Sigmoid colon (tissue), 7 donors: ENCODE results near the gene TOR1B. TPM values are rescaled to one million over a fixed set of nuclear protein-coding genes. Genes with fewer than 3 reads are reported as not detected.

Experiments used
- DNase-seq: peaks from one replicate; pipeline ENCODE4 v3.0.0-alpha.2; 2019
- H3K27ac ChIP-seq, 4 donors: fragments of 200-600 bp; sonication (generic); one replicate each; pipeline ENCODE4 v1.5.1; 2016 to 2019; ENCODE audit warnings: mild to moderate bottlenecking in 1 of 4
- H3K27me3 ChIP-seq, 3 donors: fragments of 200-600 bp; sonication (generic); one replicate each; pipeline ENCODE4 v1.5.1; 2019; ENCODE audit warnings: mild to moderate bottlenecking in 1 of 3
- H3K36me3 ChIP-seq, 4 donors: fragments of 200-600 bp; sonication (generic); one replicate each; pipeline ENCODE4 v1.5.1; 2016 to 2019
- H3K4me1 ChIP-seq, 4 donors: fragments of 200-600 bp; sonication (generic); one replicate each; pipeline ENCODE4 v1.5.1; 2017 to 2019
- H3K4me3 ChIP-seq, 4 donors: fragments of 200-600 bp; sonication (generic); one replicate each; pipeline ENCODE4 v1.5.1; 2017 to 2019; ENCODE audit warnings: mild to moderate bottlenecking in 2 of 4, moderate library complexity in 1 of 4
- H3K9me3 ChIP-seq, 4 donors: fragments of 200-600 bp in 3 of 4; sonication (generic) in 3 of 4; one replicate each; pipeline versions ENCODE4 v1.5.1 to v1.6.1; 2013 to 2019
- CTCF ChIP-seq, 4 experiments: fragments of 450-650 bp in 3 of 4; fragments of 200-600 bp in 1 of 4; IDR thresholded peaks; one replicate each; pipeline ENCODE4 v1.5.1; 2016 to 2019; ENCODE audit warnings: antibody characterized with exemption in 4 of 4, mild to moderate bottlenecking in 3 of 4, moderate library complexity in 2 of 4
- EP300 ChIP-seq, 4 donors: sonication (generic); formaldehyde crosslinking; IDR thresholded peaks; one replicate each; pipeline ENCODE4 v1.6.1; 2017; ENCODE audit warnings: antibody characterized with exemption in 4 of 4
- POLR2A ChIP-seq, 2 donors: fragments of 450-650 bp; IDR thresholded peaks; one replicate each; pipeline ENCODE4 v1.6.1; 2016; ENCODE audit warnings: antibody characterized with exemption in 2 of 2, mild to moderate bottlenecking in 2 of 2, moderate library complexity in 2 of 2
- POLR2AphosphoS5 ChIP-seq, 4 donors: sonication (generic); formaldehyde crosslinking; IDR thresholded peaks; one replicate each; pipeline ENCODE4 v1.6.1; 2017; ENCODE audit warnings: antibody characterized with exemption in 4 of 4
- WGBS, 2 donors: extraction: QIAGEN DNeasy Blood & Tissue Kit; methylation state at CpG; one replicate each; pipeline ENCODE4 v1.1.7; 2013; 5-methylcytosine and 5-hydroxymethylcytosine counted together
- intact Hi-C: fragments of 100-400 bp; cut with DNase I; formaldehyde crosslinking; loops from one replicate; pipeline ENCODE4 v1.15.1; 2023
- polyA plus RNA-seq, 3 donors: library from polyadenylated mRNA; stranded (reverse); fragments of 200-250 nt; gene quantifications; one replicate each; pipeline ENCODE4 v1.2.3, GENCODE V29; 2013
- total RNA-seq, 4 donors: library from RNA; depleted of rRNA; stranded (reverse); fragments of >200 nt; gene quantifications; one replicate each; pipeline ENCODE4 v1.1.0, GENCODE V29; 2016
- donor health status: healthy with polysubstance abuse.
- donor health status: Bipolar disorder and iron deficiency.
- donor health status: healthy.

TOR1B gene
- total and polyA plus RNA-seq, 7 donors = 7.8 to 31.3 (median 20.7) TPM

- Histone ChIP-seq H3K4me3 (no peak overlapping the region), H3K4me1 (peaks cover 0 to 14% (median 14%) of the 10 kb centered on the region in 4 donors), H3K36me3 (no peaks in the 10 kb centered on the region), H3K27me3 (no peaks in the 10 kb centered on the region), H3K27ac (peak overlapping the region; percentile 63 to 70 (median 68)), H3K9me3 (no peaks in the 10 kb centered on the region)
- DNase-seq = no peak
- 72 to 76% methylated on average over 8 of the region's 8 CpGs for WGBS, 2 donors
- TF ChIP-seq POLR2AphosphoS5 (IDR thresholded peaks at IDR 0.05) = no peak
- no peak for TF ChIP-seq CTCF (IDR thresholded peaks at IDR 0.05)
- TF ChIP-seq POLR2A (IDR thresholded peaks at IDR 0.05) = no peak
- TF ChIP-seq EP300 (IDR thresholded peaks at IDR 0.05) = no peak
- intact Hi-C loops = no loop called here
Measured at GRCh38 chr9:129776566-129776937, 26.4 kb upstream of the TOR1B start.

- no peaks in the 10 kb centered on the region for H3K27me3 ChIP-seq
- DNase-seq = peak; percentile 98
- 20 to 42% methylated on average over 16 of the region's 16 CpGs for WGBS, 2 donors
- H3K4me1 ChIP-seq = peaks cover 0 to 14% (median 14%) of the 10 kb centered on the region in 4 donors
- peak overlapping the region in 1 of 4 donors; percentile 6 for H3K4me3 ChIP-seq
- H3K36me3 ChIP-seq = no peaks in the 10 kb centered on the region
- H3K9me3 ChIP-seq = no peaks in the 10 kb centered on the region
- intact Hi-C loops = no loop called here
- peak in 2 of 4 donors; percentile 24 to 69 for TF ChIP-seq POLR2AphosphoS5 (IDR thresholded peaks at IDR 0.05)
- TF ChIP-seq CTCF (IDR thresholded peaks at IDR 0.05) = no peak
- no peak for TF ChIP-seq EP300 (IDR thresholded peaks at IDR 0.05)
- peak overlapping the region; percentile 63 to 70 (median 68) for H3K27ac ChIP-seq
Measured at GRCh38 chr9:129776938-129777768, 25.8 kb upstream of the TOR1B start.

- intact Hi-C loops = no loop called here
- H3K27ac ChIP-seq = peak overlapping the region; percentile 63 to 70 (median 68)
- H3K4me1 ChIP-seq = peaks cover 0 to 14% (median 14%) of the 10 kb centered on the region in 4 donors
- H3K9me3 ChIP-seq = no peaks in the 10 kb centered on the region
- TF ChIP-seq POLR2AphosphoS5 (IDR thresholded peaks at IDR 0.05) (no peak), POLR2A (IDR thresholded peaks at IDR 0.05) (no peak), EP300 (IDR thresholded peaks at IDR 0.05) (no peak), CTCF (IDR thresholded peaks at IDR 0.05) (no peak)
- no peaks in the 10 kb centered on the region for H3K36me3 ChIP-seq
- no peaks in the 10 kb centered on the region for H3K27me3 ChIP-seq
- no peak overlapping the region for H3K4me3 ChIP-seq
- no peak for DNase-seq
- 52 to 62% methylated on average over 11 of the region's 11 CpGs for WGBS, 2 donors
Measured at GRCh38 chr9:129777769-129778130, 25.2 kb upstream of the TOR1B start.

GRCh38 chr9:129778469-129778868, 24.5 kb upstream of the TOR1B start:
- H3K27me3 ChIP-seq = no peaks in the 10 kb centered on the region
- WGBS, 2 donors = 88 to 90% methylated on average over 3 of the region's 3 CpGs
- no peaks in the 10 kb centered on the region for H3K36me3 ChIP-seq
- no peak for DNase-seq
- H3K4me3 ChIP-seq = no peak overlapping the region
- intact Hi-C loops = no loop called here
- H3K27ac ChIP-seq = no peak overlapping the region
- H3K9me3 ChIP-seq = no peaks in the 10 kb centered on the region
- TF ChIP-seq POLR2A (IDR thresholded peaks at IDR 0.05) = no peak
- TF ChIP-seq CTCF (IDR thresholded peaks at IDR 0.05) = no peak
- no peak for TF ChIP-seq POLR2AphosphoS5 (IDR thresholded peaks at IDR 0.05)
- TF ChIP-seq EP300 (IDR thresholded peaks at IDR 0.05) = no peak
- peaks cover 0 to 14% (median 14%) of the 10 kb centered on the region in 4 donors for H3K4me1 ChIP-seq
